GM12892 (cell line): Measurements from ENCODE around the gene TNRC18.

Source experiments
- POLR2A ChIP-seq: IDR thresholded peaks from 2 replicates; pipeline ENCODE4 v1.6.1; 2011; ENCODE audit warnings: low read depth, low read length, control low read depth
- POLR2AphosphoS5 ChIP-seq: IDR thresholded peaks from 2 replicates; pipeline ENCODE4 v1.6.1; 2011; ENCODE audit warnings: low read depth, low read length, control low read depth
- TAF1 ChIP-seq: IDR thresholded peaks from 2 replicates; pipeline ENCODE4 v1.6.1; 2011; ENCODE audit warnings: low read depth, mild to moderate bottlenecking, control low read depth, low read length, borderline replicate concordance

DNA sequence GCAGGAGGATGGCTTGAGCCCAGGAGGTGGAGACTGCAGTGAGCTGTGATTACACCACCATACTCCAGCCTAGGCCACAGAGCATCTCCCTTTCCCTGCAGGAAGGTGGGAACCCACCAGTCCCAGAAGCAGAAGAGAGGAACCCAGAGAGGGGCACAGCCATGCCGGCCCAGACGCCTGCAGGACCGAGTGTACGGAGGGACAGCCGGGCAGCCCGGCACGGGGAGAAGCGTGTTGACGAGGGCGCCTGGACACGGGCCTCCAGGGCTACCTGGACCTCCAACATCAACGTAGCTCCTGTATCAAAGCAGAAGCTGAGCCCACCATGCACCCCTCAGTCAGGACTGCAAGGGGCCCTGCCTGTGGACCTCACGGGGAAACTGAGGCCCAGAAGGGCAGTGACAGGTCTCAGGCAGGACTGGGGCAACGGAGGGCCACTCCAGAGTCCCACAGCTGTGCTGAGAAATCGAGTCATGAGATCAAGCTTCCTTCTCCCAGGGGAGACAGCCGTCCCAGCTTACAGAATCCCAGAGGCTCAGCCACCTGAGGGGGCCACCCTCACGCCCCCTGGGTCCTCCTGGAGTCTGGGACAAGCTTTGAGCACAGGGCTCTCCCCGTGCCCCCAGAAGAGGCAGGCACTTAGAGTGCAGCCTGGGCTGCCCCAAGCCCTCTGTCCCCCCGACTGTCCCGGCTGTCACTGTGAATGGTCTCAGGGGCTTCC lies 43.1 kb downstream of the TNRC18 start:
- no peak for TF ChIP-seq POLR2A
- TF ChIP-seq POLR2AphosphoS5 = no peak
- no peak for TF ChIP-seq TAF1
